SK-N-SH treated with all-trans-retinoic acid at 6 μM for 48 hours (cell line): ENCODE data around the gene NR5A2.

Experiments
- ATAC-seq: fragments of 200-7000 bp; cut with Tn5 transposase; 3 replicates; pipeline ENCODE4 v1.9.1; 2020; ENCODE audit warnings: mild to moderate bottlenecking, moderate library complexity
- ARNTL ChIP-seq: fragments of 450-650 bp; formaldehyde crosslinking; IDR thresholded peaks from 2 replicates; pipeline ENCODE4 v1.5.0; 2020; ENCODE audit warnings: low read depth, mild to moderate bottlenecking, moderate library complexity, borderline replicate concordance
- BACH2 ChIP-seq: fragments of 250-450 bp; sonication (Bioruptor Pico); IDR thresholded peaks from 2 replicates; pipeline ENCODE4 v1.9.0; 2021; ENCODE audit warnings: mild to moderate bottlenecking, borderline replicate concordance
- CSDC2 ChIP-seq: fragments of 250-450 bp; sonication (Bioruptor Pico); IDR thresholded peaks from 2 replicates; pipeline ENCODE4 v1.5.0; 2020; ENCODE audit warnings: mild to moderate bottlenecking, moderate library complexity
- CSRNP3 ChIP-seq: fragments of 250-450 bp; sonication (Bioruptor Pico); IDR thresholded peaks from 2 replicates; pipeline ENCODE4 v1.5.1; 2021; ENCODE audit warnings: mild to moderate bottlenecking, moderate library complexity
- ESRRG ChIP-seq: fragments of 250-450 bp; sonication (Bioruptor Pico); IDR thresholded peaks from 2 replicates; pipeline ENCODE4 v1.6.1; 2021; ENCODE audit warnings: mild to moderate bottlenecking
- GLIS3 ChIP-seq: fragments of 250-450 bp; sonication (Bioruptor Pico); IDR thresholded peaks from 2 replicates; pipeline ENCODE4 v1.5.0; 2020; ENCODE audit warnings: mild to moderate bottlenecking, moderate library complexity
- ISL1 ChIP-seq: fragments of 250-450 bp; sonication (Bioruptor Pico); IDR thresholded peaks from 2 replicates; pipeline ENCODE4 v2.1.2; 2022; ENCODE audit warnings: mild to moderate bottlenecking, moderate library complexity
- OSR1 ChIP-seq: fragments of 250-450 bp; sonication (Bioruptor Pico); IDR thresholded peaks from 2 replicates; pipeline ENCODE4 v1.8.0; 2022; ENCODE audit warnings: moderate library complexity, mild to moderate bottlenecking, inconsistent platforms
- PPARA ChIP-seq: fragments of 250-450 bp; sonication (Bioruptor Pico); IDR thresholded peaks from 2 replicates; pipeline ENCODE4 v1.5.0; 2020; ENCODE audit warnings: mild to moderate bottlenecking, borderline replicate concordance
- RARB ChIP-seq: fragments of 250-450 bp; sonication (Bioruptor Pico); IDR thresholded peaks from 2 replicates; pipeline ENCODE4 v1.8.0; 2021; ENCODE audit warnings: mild to moderate bottlenecking, moderate library complexity
- SNAI2 ChIP-seq: fragments of 250-450 bp; sonication (Bioruptor Pico); IDR thresholded peaks from 2 replicates; pipeline ENCODE4 v1.5.0; 2020; ENCODE audit warnings: mild to moderate bottlenecking, moderate library complexity
- TCF4 ChIP-seq: fragments of 250-450 bp; sonication (Bioruptor Pico); IDR thresholded peaks from 2 replicates; pipeline ENCODE4 v1.8.0; 2021; ENCODE audit warnings: mild to moderate bottlenecking, moderate library complexity, borderline replicate concordance
- TOX ChIP-seq: fragments of 250-450 bp; sonication (Bioruptor Pico); IDR thresholded peaks from 2 replicates; pipeline ENCODE4 v1.8.0; 2021; ENCODE audit warnings: mild to moderate bottlenecking, moderate library complexity, borderline replicate concordance
- ZC3H10 ChIP-seq: fragments of 250-450 bp; sonication (Bioruptor Pico); IDR thresholded peaks from 2 replicates; pipeline ENCODE4 v1.5.1; 2021; ENCODE audit warnings: mild to moderate bottlenecking, moderate library complexity
- ZFP3 ChIP-seq: fragments of 250-450 bp; sonication (Bioruptor Pico); IDR thresholded peaks from 2 replicates; pipeline ENCODE4 v1.5.0; 2020; ENCODE audit warnings: mild to moderate bottlenecking, moderate library complexity
- ZNF565 ChIP-seq: fragments of 450-650 bp; formaldehyde crosslinking; conservative IDR thresholded peaks from 2 replicates; pipeline ENCODE4 v1.5.0; 2020; ENCODE audit warnings: low read depth, mild to moderate bottlenecking, moderate library complexity
- ZNF70 ChIP-seq: fragments of 450-650 bp; formaldehyde crosslinking; IDR thresholded peaks from 2 replicates; pipeline ENCODE4 v1.5.0; 2020; ENCODE audit warnings: mild to moderate bottlenecking, moderate library complexity
- ZNF8 ChIP-seq: fragments of 450-650 bp; formaldehyde crosslinking; IDR thresholded peaks from 2 replicates; pipeline ENCODE4 v1.5.0; 2020; ENCODE audit warnings: mild to moderate bottlenecking, moderate library complexity
- TF ChIP-seq, protein P1 (sequence below): fragments of 250-450 bp; sonication (Bioruptor Pico); IDR thresholded peaks from 2 replicates; pipeline ENCODE4 v1.8.0; 2020; ENCODE audit warnings: mild to moderate bottlenecking, moderate library complexity, borderline replicate concordance
- TF ChIP-seq, protein P2 (sequence below): fragments of 250-450 bp; sonication (Bioruptor Pico); IDR thresholded peaks from 2 replicates; pipeline ENCODE4 v1.5.1; 2020; ENCODE audit warnings: low read depth, mild to moderate bottlenecking, moderate library complexity

Gene NR5A2

DNA sequence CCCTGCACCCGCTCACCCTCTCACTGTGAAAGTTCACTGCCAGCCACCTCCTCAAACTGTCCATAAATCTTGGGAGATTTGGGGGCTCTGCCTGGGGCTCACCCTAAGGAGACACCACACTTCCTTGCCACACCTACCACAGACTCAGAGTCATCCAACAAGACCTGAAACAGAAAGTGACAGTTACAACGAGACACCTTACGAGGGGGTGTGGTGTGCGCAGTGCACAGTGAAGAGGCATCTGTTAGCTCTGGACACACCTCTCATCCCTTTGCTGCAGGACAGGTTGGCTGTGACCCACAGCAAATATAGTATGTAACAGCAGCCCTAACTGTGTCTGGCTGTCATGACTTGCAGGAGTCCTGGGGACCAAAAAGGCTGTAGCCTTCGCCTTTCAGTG lies 190.2 kb downstream of the NR5A2 start:
- no peak for ATAC-seq
- TF ChIP-seq ZC3H10 (CRISPR knock-in tag) (no peak), ISL1 (CRISPR knock-in tag) (no peak), TCF4 (CRISPR knock-in tag) (no peak), RARB (CRISPR knock-in tag) (no peak), GLIS3 (CRISPR knock-in tag) (no peak), ZNF565 (no peak), OSR1 (CRISPR knock-in tag) (no peak), TOX (no peak), CSRNP3 (no peak), ZNF8 (CRISPR knock-in tag) (no peak), PPARA (CRISPR knock-in tag) (no peak), SNAI2 (CRISPR knock-in tag) (no peak), ZFP3 (no peak), BACH2 (CRISPR knock-in tag) (no peak)
- TF ChIP-seq, protein P1, sequence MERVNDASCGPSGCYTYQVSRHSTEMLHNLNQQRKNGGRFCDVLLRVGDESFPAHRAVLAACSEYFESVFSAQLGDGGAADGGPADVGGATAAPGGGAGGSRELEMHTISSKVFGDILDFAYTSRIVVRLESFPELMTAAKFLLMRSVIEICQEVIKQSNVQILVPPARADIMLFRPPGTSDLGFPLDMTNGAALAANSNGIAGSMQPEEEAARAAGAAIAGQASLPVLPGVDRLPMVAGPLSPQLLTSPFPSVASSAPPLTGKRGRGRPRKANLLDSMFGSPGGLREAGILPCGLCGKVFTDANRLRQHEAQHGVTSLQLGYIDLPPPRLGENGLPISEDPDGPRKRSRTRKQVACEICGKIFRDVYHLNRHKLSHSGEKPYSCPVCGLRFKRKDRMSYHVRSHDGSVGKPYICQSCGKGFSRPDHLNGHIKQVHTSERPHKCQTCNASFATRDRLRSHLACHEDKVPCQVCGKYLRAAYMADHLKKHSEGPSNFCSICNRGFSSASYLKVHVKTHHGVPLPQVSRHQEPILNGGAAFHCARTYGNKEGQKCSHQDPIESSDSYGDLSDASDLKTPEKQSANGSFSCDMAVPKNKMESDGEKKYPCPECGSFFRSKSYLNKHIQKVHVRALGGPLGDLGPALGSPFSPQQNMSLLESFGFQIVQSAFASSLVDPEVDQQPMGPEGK (CRISPR knock-in tag), result no peak
- TF ChIP-seq, protein P2, sequence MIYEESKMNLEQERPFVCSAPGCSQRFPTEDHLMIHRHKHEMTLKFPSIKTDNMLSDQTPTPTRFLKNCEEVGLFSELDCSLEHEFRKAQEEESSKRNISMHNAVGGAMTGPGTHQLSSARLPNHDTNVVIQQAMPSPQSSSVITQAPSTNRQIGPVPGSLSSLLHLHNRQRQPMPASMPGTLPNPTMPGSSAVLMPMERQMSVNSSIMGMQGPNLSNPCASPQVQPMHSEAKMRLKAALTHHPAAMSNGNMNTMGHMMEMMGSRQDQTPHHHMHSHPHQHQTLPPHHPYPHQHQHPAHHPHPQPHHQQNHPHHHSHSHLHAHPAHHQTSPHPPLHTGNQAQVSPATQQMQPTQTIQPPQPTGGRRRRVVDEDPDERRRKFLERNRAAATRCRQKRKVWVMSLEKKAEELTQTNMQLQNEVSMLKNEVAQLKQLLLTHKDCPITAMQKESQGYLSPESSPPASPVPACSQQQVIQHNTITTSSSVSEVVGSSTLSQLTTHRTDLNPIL (CRISPR knock-in tag), result no peak
- TF ChIP-seq, all 23 proteins: peak for 0

DNA sequence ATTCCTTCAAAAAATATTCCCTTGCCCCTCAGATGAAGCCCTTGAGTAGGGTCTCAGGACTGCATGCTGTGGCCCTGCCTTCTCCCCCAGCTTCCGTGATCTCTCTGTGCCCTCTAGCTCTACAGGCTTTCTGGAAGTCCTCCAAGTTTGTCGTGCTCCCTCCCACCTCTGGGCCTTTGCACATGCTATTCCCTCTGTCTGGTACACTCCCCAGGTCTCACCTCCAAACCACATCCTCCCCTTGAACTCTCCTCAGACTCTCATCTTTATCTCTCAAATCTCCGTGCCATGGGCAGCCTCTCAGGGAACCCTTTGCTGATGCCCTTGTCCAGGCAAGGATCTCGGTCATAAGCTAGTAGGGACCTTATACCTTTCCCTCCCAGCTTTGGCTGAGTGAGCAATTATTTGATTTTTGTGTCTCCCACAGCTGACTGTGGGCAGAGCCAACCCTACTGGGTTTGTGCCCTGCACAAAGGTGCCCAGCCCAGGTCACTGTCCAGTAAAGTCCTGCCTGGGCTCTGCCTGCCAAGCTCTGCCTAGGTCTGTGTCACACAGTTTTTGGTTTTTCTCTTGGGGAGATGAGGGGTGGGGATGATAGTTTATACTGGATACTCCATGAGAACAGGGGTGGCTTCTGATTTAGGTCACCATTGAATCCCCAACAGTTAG lies 194.2 kb downstream of the NR5A2 start:
- no peak for TF ChIP-seq TCF4 (CRISPR knock-in tag)
- no peak for ATAC-seq

- no peak for ATAC-seq
- TF ChIP-seq ZFP3 (no peak), RARB (CRISPR knock-in tag) (no peak), TOX (no peak), CSDC2 (CRISPR knock-in tag) (no peak), ISL1 (CRISPR knock-in tag) (no peak), ZNF8 (CRISPR knock-in tag) (no peak), BACH2 (CRISPR knock-in tag) (no peak), ESRRG (CRISPR knock-in tag) (no peak), SNAI2 (CRISPR knock-in tag) (no peak), ZNF70 (CRISPR knock-in tag) (no peak), TCF4 (CRISPR knock-in tag) (no peak), ARNTL (CRISPR knock-in tag) (no peak), CSRNP3 (no peak)
- TF ChIP-seq, protein P2 (CRISPR knock-in tag), result no peak
Observed at GRCh38 chr1:200223207-200223606, 195.7 kb downstream of the NR5A2 start.

DNA sequence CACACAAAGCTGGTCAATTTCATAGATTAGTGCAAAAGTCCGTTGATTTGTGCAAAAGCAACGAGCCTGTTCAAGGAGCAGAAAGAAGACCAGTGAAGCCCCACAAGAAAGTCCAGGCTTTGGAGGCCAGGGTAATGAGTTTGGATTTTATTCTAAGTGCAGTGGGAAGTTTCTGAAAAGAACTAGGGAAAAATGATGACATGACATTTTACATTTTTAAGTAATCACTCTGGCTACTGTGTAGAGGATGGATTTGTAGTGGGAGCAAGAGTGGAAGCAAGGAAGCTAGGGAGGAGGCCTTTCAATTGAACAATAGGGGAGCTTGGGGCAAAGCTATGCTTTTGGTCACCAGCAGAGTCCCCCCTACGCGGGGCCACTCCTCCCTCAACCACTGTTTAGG lies 196.1 kb downstream of the NR5A2 start:
- ATAC-seq, result no peak
- no peak for TF ChIP-seq BACH2 (CRISPR knock-in tag)
- TF ChIP-seq SNAI2 (CRISPR knock-in tag), result no peak
- no peak for TF ChIP-seq ZC3H10 (CRISPR knock-in tag)
- TF ChIP-seq, protein P1 (CRISPR knock-in tag), result no peak
- no peak for TF ChIP-seq ZNF8 (CRISPR knock-in tag)
